Astrocyte of the spinal cord (primary cell): Measurements from ENCODE around the gene ST6GALNAC3.

Source experiments
- DNase-seq: peaks from one replicate; pipeline ENCODE4 v3.0.0; 2011; ENCODE audit warnings: low read depth, low spot score
- H3K4me3 ChIP-seq: 2 replicates; pipeline ENCODE4 v1.5.1; 2011; ENCODE audit warnings: low read depth, mild to moderate bottlenecking, low read length, moderate library complexity
- in situ Hi-C: cut with HindIII; loops from 2 replicates; pipeline ENCODE4 v1.10.0; 2017; ENCODE audit warnings: low sequenced_read_pairs
- TF ChIP-seq, protein P1 (sequence below): IDR thresholded peaks from 2 replicates; pipeline ENCODE4 v1.5.1; 2012; ENCODE audit warnings: low read depth, mild to moderate bottlenecking, low read length, inconsistent platforms

The ST6GALNAC3 gene

DNA sequence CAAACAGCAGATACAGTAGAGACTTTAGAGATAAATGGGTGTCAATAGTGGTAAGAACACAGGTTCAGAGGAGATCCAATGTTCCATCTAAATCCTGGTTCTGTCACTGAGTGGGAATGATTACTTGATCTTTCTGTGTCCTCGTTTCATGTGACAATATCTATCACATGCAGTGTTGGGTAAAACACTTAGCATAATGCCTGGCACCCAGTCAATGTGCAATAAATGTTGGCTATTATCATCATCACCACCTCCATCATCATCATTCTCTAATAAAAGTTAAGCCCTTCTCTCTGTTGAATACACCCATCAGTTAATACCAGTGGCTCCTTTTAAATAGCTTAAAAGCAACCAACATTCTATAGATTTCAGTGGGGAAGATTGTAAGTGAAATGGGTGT is 184.7 kb downstream of the ST6GALNAC3 start:
- in situ Hi-C loops, result no loop called here

DNA sequence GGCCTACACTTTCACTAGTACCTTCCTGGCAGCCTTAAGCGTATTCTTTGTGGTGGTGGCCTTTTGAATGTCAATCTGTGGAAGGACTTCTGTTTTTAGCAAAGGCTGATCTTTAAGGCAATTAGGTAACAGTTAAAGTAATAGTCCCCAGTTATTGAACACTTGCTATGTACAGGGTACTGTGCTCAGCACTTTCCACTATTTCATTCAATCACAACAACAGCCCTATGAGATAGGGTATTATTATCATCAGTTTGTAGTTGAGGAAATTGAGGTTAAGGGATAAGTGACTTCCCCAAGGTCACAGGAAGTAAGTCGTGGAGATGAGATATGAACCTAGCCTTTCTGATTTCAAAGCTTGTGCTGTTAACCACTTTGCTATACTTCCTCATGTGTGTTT is 185.7 kb downstream of the ST6GALNAC3 start:
- no peak for DNase-seq
- TF ChIP-seq, protein P1, sequence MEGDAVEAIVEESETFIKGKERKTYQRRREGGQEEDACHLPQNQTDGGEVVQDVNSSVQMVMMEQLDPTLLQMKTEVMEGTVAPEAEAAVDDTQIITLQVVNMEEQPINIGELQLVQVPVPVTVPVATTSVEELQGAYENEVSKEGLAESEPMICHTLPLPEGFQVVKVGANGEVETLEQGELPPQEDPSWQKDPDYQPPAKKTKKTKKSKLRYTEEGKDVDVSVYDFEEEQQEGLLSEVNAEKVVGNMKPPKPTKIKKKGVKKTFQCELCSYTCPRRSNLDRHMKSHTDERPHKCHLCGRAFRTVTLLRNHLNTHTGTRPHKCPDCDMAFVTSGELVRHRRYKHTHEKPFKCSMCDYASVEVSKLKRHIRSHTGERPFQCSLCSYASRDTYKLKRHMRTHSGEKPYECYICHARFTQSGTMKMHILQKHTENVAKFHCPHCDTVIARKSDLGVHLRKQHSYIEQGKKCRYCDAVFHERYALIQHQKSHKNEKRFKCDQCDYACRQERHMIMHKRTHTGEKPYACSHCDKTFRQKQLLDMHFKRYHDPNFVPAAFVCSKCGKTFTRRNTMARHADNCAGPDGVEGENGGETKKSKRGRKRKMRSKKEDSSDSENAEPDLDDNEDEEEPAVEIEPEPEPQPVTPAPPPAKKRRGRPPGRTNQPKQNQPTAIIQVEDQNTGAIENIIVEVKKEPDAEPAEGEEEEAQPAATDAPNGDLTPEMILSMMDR, result no peak
- H3K4me3 ChIP-seq, result no peak overlapping the region
- in situ Hi-C loops, result no loop called here

More for the DNA sequence above, 184.7 kb downstream of the ST6GALNAC3 start:
- TF ChIP-seq, protein P1, result no peak
- no peak for DNase-seq
- no peak overlapping the region for H3K4me3 ChIP-seq

DNA sequence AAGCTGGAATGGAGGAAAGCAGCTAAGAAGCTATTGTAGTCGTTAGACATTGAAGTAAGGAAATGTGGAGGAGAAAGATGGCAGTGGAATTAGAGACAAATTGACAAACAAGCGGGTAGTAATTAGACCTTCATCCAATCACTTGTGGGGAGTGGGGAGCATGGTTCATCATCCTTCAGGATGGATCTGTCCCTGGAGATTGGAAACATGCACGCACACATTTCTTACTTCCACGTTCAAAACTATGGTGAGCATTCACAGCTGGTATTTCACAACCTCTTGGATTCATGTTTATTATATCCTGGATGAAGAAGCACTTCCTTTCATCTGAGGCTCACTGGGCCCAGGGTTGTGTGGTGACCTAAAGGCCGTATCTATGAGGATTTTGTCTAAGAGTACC is 188.1 kb downstream of the ST6GALNAC3 start:
- TF ChIP-seq, protein P1, result no peak
- in situ Hi-C loops, result no loop called here
- DNase-seq, result no peak
- H3K4me3 ChIP-seq, result no peak overlapping the region

DNA sequence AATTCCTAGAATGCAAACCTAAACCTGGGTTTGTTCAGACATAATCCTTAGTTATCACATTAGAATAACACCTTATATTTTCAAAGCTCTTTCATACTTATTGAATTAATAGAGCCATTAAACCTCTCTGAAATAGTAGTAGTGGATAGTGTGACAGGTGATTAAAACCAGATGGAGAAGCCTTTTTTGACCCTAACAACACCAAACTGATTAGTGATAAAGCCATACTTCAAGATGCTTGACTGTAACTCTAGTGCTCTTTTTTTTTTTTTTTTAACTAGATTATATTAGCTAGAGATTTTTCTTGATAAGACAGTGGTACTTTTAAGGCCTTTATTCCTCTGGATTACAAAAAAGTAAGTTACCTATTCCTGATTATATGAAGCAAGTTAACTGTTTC is 190.1 kb downstream of the ST6GALNAC3 start:
- in situ Hi-C loops, result no loop called here
- TF ChIP-seq, protein P1, result no peak
- no peak overlapping the region for H3K4me3 ChIP-seq
- DNase-seq, result no peak

DNA sequence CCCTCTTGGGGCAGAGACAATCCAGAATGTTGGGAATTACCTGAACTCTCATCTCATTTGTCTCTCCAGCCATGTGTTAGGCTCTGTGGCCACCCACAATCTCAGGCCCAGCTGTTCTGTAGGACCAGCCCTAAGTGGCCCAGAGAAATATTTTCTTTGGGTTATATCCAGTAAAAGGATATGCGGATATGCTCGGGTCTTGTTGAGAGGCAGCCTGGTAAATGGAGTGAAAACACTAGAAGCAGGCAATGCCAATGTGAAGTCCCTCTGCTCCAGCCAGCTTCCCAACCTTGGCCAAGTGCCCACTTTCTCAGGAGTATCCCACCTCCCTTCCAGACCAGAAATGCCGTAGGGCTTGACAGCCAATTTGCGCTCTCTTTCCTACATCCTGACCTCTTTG is 192.2 kb downstream of the ST6GALNAC3 start:
- TF ChIP-seq, protein P1, result no peak
- DNase-seq, result no peak
- H3K4me3 ChIP-seq, result no peak overlapping the region
- in situ Hi-C loops, result no loop called here

DNA sequence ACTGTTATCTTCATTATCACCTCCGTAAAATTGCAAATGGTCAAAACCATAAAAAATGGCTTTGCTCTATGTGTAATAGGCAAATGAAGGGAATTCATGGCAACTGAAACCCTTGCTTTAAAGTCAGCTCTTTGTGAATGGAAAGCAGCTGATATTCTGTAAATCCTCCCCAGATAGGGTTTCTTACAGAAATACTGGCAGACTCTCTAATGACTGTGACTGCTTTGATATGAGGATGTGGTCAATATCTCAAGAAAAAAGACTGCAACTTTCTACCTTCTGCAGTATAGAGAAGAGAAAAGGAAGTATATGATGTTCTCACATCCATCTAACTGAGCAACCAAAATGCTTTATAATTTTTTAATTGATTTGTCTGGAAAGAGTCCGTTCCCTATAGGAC is 193.1 kb downstream of the ST6GALNAC3 start:
- no peak for DNase-seq

More for the DNA sequence above, 193.1 kb downstream of the ST6GALNAC3 start:
- TF ChIP-seq, protein P1, result no peak
- no peak overlapping the region for H3K4me3 ChIP-seq
- in situ Hi-C loops, result no loop called here
